HTR-8/SVneo (cell line): ENCODE data around the gene MAN2A1.

Experiments
- DNase-seq: peaks from one replicate; pipeline ENCODE4 v3.0.0; 2011; ENCODE audit warnings: low spot score, mixed read lengths; ENCODE audit not compliant: insufficient read length
- FAIRE-seq: peaks from 2 replicates; lab custom pipeline; 2011; peaks lifted over from hg19 to GRCh38; lab: Jason Lieb, UNC

The MAN2A1 gene

DNA sequence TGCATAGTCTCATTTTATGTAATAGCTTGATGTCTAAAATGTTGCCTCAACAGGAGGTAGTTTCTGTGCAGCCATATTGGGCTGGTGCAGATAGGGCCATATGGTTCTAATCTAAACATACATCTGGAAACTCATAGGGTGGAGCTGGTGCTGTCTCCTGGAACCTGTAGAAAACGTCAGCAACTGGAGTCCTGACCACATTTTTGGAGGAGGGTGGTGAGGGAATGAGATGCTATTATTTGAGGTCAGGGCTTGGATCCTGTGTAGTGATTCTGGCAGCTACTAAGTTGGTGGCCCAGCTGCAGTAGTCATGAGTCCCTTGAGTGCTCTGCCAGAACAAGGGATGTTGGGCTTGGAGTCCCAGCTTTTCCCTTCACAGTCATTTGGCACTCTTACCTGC, 14.1 kb downstream of the MAN2A1 start:
- no peak for DNase-seq
- no peak for FAIRE-seq

DNA sequence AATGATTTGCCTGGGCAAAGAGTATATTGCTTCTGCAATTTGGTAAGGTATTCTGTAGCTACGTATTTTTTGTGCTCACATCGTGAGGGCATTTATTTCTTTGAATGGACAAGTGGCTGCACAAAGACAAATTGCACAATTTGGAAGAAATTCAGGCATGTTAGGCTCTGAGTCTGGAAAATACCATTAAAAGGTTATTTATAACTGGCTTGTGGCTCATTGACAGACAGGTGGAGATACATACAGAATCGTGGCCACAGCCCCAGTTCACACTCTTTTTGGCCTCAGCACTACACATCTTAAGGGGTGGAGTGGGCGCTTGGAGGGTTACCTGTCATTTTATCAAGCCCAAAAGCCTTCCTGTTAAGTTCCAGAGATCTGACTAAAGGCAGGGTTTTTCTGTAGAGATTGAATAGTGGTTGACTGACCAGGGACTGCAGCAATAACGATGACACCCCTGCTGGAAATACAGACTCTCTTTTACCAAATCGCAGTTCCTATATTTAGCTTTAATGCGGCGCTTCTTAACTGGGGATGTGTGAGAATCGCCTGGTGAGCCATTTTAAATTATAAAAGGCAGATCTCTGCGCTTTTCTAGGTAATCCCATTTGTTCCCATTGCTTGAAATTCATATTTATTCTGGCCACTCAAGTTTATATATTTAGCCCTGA, 14.7 kb downstream of the MAN2A1 start:
- DNase-seq, result no peak
- FAIRE-seq, result no peak

DNA sequence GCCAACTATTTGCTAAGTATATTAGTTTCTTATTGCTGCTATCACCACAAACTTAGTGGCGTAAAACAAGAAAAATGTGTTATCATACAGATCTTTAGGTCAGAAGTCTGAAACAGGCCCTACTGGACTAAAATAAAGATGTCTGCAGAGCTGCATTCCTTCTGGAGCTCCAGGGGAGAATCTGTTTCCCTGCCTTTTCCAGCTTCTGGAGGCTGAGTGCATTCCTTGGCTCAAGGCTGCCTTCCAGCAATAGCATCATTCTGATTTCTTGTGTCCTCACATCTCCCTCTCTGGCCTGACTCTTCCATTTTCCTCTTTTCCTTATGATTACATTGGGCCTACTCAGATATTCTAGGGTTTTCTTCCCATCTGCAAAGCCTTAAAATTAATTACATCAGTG, 15.9 kb downstream of the MAN2A1 start:
- FAIRE-seq (no peak), DNase-seq (no peak)

DNA sequence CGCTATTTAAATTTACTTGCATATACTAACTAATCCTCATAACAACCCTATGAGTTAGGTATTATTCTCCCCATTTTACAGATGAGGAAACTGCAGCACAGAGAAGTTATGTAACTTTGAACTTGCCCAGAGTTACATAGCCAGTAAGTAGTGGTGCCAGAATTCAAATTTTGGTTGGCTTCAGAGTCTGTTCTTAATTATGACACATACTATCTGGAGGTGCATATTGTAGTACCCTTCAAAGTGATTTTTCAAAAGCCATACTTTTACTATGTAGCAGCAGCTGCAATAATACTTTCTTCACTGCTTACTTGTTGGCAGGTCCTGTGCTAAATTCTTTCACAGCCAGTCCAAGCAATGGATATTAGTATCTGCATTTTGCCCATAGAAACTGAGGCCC, 16.4 kb downstream of the MAN2A1 start:
- DNase-seq, result no peak
- FAIRE-seq, result no peak

- no peak for FAIRE-seq
- no peak for DNase-seq
These were observed 17.8 kb downstream of the MAN2A1 start for GRCh38 chr5:109707531-109707930.

GRCh38 chr5:109708813-109709212, 19.1 kb downstream of the MAN2A1 start:
- FAIRE-seq (no peak), DNase-seq (no peak)

DNA sequence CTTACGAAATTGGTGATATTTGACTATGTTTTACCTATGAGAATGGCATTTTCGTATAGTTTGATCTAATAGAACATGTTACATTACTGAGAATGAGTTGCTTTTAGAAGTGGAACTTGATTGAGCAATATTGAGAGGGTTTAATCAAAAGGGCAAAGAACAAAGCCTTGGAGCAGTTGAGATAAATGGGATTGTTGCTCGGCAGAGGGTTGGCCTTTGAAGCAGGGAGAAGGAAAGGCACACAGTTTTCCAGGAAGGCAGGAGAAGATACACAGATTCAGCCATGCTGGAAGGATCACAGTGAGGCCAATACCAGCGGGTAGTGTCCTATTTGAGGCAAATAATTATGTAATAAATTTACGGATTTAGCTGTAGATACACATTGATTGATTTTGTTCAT, 19.5 kb downstream of the MAN2A1 start:
- DNase-seq, result no peak
- FAIRE-seq, result no peak

DNA sequence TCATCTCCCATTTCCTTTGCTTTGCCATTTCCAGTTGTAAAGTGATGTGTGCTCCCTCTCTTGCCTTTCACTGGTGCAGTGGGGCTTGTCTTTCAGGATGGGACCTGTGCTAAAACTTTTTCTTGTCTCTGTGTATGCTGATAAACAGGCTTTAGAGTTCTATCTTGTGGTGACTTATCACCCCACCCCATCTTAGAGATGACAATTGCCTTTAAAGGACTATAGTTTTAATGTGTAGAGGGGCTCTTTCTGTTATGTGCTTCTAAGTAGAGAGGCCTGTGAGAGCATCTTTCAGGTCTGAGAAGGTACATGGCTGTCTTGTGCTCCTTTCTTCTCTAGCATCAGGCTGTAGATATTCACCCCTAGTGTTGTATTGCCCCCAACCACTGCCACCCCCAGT, 21.9 kb downstream of the MAN2A1 start:
- no peak for FAIRE-seq
- no peak for DNase-seq

GRCh38 chr5:109713453-109713852, 23.7 kb downstream of the MAN2A1 start:
- DNase-seq, result no peak
- FAIRE-seq, result no peak

GRCh38 chr5:109714592-109714991, 24.9 kb downstream of the MAN2A1 start:
- DNase-seq (no peak), FAIRE-seq (no peak)

GRCh38 chr5:109718216-109718615, 28.5 kb downstream of the MAN2A1 start:
- no peak for DNase-seq
- FAIRE-seq, result no peak

DNA sequence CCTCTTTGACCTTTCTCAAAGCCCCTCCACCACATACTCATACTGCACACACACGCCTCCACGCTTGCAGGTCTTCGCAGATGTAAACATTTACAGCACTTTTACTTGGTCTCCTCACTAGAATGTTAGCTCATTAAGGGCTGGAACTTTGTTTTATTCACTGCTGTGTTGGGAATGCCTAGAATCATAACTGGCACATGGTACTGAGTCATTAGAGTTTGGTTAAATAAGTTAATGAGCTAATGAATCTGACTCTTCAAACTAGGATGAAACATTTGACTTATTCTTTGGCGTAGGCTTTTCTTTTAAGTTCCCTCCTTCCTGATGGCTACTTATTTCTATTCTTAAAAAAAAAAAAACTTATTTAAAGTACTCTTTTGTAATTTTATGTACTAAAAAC, 28.9 kb downstream of the MAN2A1 start:
- no peak for DNase-seq
- FAIRE-seq, result no peak

GRCh38 chr5:109719978-109720377, 30.3 kb downstream of the MAN2A1 start:
- FAIRE-seq (no peak), DNase-seq (no peak)

GRCh38 chr5:109721741-109722140, 32.0 kb downstream of the MAN2A1 start:
- no peak for DNase-seq
- FAIRE-seq, result no peak

GRCh38 chr5:109723606-109724005, 33.9 kb downstream of the MAN2A1 start:
- FAIRE-seq (no peak), DNase-seq (no peak)

- DNase-seq (no peak), FAIRE-seq (no peak)
These were observed 35.4 kb downstream of the MAN2A1 start for GRCh38 chr5:109725135-109725534.

GRCh38 chr5:109739741-109740728, 50.3 kb downstream of the MAN2A1 start:
- peak; percentile 18 for DNase-seq
- FAIRE-seq, result no peak

DNA sequence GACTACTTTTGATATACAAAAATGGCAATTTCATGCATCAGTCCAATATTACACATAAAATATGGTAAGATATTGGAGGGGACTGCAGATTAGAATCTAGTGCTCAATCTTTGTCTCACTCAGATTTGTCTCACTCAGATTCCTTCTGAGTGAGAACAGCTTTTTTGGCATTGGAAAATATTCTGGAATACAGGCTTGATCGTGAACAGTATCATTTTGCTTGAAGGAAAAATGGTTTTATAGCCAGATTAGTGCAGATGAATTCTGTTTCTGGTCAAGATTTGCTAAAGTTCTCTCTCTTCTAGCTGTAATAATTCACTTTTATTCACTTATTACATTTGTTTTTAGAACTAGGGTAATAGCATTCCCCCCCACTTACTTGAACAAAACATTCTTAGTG, 51.2 kb downstream of the MAN2A1 start:
- DNase-seq, result no peak
- no peak for FAIRE-seq

DNA sequence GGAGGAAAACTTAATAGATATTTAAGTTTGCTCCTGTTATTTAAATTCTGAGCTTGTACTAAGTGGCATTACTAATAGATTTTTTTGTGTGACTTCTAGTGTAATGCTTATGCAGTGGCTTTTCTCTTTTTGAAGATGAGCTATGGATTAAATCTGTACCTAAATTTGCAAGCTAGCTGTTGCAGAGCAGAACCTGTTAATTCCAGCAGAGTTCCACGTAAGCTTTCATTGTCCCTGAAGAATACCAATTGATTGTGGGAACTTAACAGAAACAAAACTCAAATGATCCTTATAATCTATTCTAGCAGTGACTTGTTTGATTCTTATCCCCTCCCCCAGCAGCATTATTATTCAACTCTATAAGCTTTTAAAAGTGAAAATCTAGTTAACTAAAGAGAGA, 51.7 kb downstream of the MAN2A1 start:
- FAIRE-seq (no peak), DNase-seq (no peak)

DNA sequence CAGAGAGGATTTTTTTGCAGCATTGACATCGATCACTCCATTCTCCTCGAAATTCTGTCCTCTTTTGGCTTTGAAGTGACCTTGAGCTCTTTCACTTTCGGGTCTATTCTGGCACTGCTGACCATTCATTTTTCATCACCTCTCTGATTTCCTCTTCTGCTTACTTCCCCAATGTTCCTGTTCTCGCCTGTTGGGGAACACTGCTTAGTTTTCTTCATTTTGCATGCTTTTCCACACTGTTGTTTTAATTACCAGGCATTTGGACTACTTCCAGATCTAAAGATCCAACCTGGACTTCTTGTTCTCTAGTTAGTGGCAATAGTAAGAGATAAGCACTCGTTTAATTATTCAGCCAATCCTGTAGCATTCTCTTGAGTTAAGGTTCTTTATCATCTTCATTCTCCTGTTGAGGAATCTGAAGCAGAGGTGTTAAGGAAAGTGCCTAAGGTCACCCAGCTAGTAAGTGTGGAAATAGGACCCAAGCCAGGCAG, 53.4 kb downstream of the MAN2A1 start:
- FAIRE-seq (no peak), DNase-seq (no peak)

DNA sequence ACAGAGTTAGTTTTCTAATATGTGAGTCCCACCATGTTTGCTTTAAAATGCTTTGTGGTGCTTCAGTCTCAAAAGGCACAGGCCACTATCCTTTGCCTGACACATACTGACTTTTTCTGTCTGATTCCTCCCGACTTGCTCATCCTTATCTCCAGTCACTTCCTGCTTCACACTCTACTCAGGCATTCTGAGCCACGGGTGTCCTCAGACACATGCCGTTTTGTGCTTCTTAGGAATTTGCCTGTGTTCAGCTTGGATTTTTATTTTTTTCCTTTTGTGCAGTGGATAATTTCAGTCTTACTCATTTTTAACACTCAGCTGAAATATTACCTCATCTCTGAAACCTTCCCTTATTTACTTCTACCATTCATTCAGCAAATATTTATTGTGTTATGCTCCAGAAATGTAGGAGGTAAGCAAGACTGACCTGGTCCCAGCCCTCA, 54.1 kb downstream of the MAN2A1 start:
- DNase-seq (peak; percentile 59), FAIRE-seq (peak; percentile 40)
